A549 (cell line): Measurements from ENCODE around the gene UVRAG. TPM values are rescaled to one million over a fixed set of nuclear protein-coding genes. Genes with fewer than 3 reads are reported as not detected.

Source experiments
- ATAC-seq, 2 experiments: fragments of 200-7000 bp in 1 of 2; fragments of >200 bp in 1 of 2; cut with Nextera tagmentation in 1 of 2; cut with Tn5 transposase in 1 of 2; 3 replicates each; pipeline versions ENCODE4 v1.8.0 to v1.9.1; 2018 to 2020; ENCODE audit warnings: mild to moderate bottlenecking in 1 of 2, moderate library complexity in 1 of 2
- CTCF ChIA-PET: fragments of 300-600 bp; sonication (Branson Sonifier 250); formaldehyde crosslinking; extraction: SDS; loops from one replicate; lab custom pipeline; 2021; ENCODE audit warnings: antibody characterized with exemption, inconsistent platforms; lab: Yijun Ruan, JAX
- POLR2A ChIA-PET: fragments of 350-600 bp; formaldehyde crosslinking; extraction: SDS; loops from one replicate; lab custom pipeline; 2021; ENCODE audit warnings: antibody characterized with exemption, inconsistent platforms; lab: Yijun Ruan, JAX
- DNase-seq, 2 experiments: peaks; one replicate each; pipeline versions ENCODE4 v3.0.0 to v3.0.0-alpha.2; 2011 to 2016; ENCODE audit warnings: low read depth in 1 of 2, low spot score in 1 of 2
- FAIRE-seq: peaks from 2 replicates; lab custom pipeline; 2011; peaks lifted over from hg19 to GRCh38; lab: Jason Lieb, UNC
- H3K27ac ChIP-seq, 2 experiments: fragments of >200 bp; sonication (Bioruptor Twin); formaldehyde crosslinking; 3 replicates each; pipeline ENCODE4 v1.5.1; 2016 to 2017
- H3K4me1 ChIP-seq: fragments of >200 bp; sonication (Bioruptor Twin); formaldehyde crosslinking; 3 replicates; pipeline ENCODE4 v1.6.1; 2016
- H3K4me2 ChIP-seq: fragments of >200 bp; sonication (Bioruptor Twin); formaldehyde crosslinking; 3 replicates; pipeline ENCODE4 v1.6.1; 2016
- H3K4me3 ChIP-seq: fragments of >200 bp; sonication (Bioruptor Twin); formaldehyde crosslinking; 3 replicates; pipeline ENCODE4 v1.5.1; 2016
- H3K9me3 ChIP-seq: fragments of >200 bp; sonication (Bioruptor Twin); formaldehyde crosslinking; 3 replicates; pipeline ENCODE4 v1.6.1; 2016
- CBX2 ChIP-seq: fragments of 200-600 bp; sonication (generic); IDR thresholded peaks from 2 replicates; pipeline ENCODE4 v1.6.1; 2016; ENCODE audit warnings: low read depth, mild to moderate bottlenecking, borderline replicate concordance
- FOSB ChIP-seq: fragments of 250-450 bp; sonication (Bioruptor Pico); IDR thresholded peaks from 2 replicates; pipeline ENCODE4 v1.5.0; 2020; ENCODE audit warnings: mild to moderate bottlenecking, moderate library complexity
- HOXA7 ChIP-seq: fragments of 250-450 bp; sonication (Bioruptor Pico); IDR thresholded peaks from 2 replicates; pipeline ENCODE4 v1.5.0; 2020; ENCODE audit warnings: mild to moderate bottlenecking, moderate library complexity
- JUN ChIP-seq, 2 experiments: fragments of >200 bp; sonication (Bioruptor Twin); formaldehyde crosslinking; IDR thresholded peaks; 2 replicates in 1 of 2; 3 replicates in 1 of 2; pipeline ENCODE4 v1.6.1; 2016 to 2017
- JUNB ChIP-seq: fragments of >200 bp; sonication (Bioruptor Twin); formaldehyde crosslinking; IDR thresholded peaks from 2 replicates; pipeline ENCODE4 v1.6.1; 2016
- KDM5A ChIP-seq: fragments of 200-600 bp; sonication (generic); IDR thresholded peaks from 2 replicates; pipeline ENCODE4 v1.6.1; 2016; ENCODE audit warnings: antibody characterized with exemption, mild to moderate bottlenecking
- MAFK ChIP-seq: fragments of 450-650 bp; IDR thresholded peaks from 2 replicates; pipeline ENCODE4 v1.6.1; 2014; ENCODE audit not compliant: partially characterized antibody
- MYC ChIP-seq: IDR thresholded peaks from 2 replicates; pipeline ENCODE4 v1.6.1; 2012; ENCODE audit warnings: mild to moderate bottlenecking, inconsistent platforms, low read length, improper control_type of control experiment, borderline replicate concordance
- PBX3 ChIP-seq: IDR thresholded peaks from 2 replicates; pipeline ENCODE4 v1.6.1; 2012
- PHF8 ChIP-seq: fragments of 200-600 bp; sonication (generic); IDR thresholded peaks from 2 replicates; pipeline ENCODE4 v1.6.1; 2016; ENCODE audit warnings: low read depth, mild to moderate bottlenecking, antibody characterized with exemption, moderate library complexity, borderline replicate concordance
- POLR2A ChIP-seq: IDR thresholded peaks from 2 replicates; pipeline ENCODE4 v1.6.1; 2012; ENCODE audit warnings: mild to moderate bottlenecking, low read length
- POLR2AphosphoS2 ChIP-seq: conservative IDR thresholded peaks from 2 replicates; pipeline ENCODE4 v1.6.1; 2012; ENCODE audit warnings: low read length, improper control_type of control experiment, inconsistent platforms
- SMC3 ChIP-seq: fragments of >200 bp; sonication (Bioruptor Twin); formaldehyde crosslinking; IDR thresholded peaks from 3 replicates; pipeline ENCODE4 v1.6.1; 2018; ENCODE audit warnings: inconsistent platforms
- SREBF2 ChIP-seq: fragments of 450-650 bp; IDR thresholded peaks from 2 replicates; pipeline ENCODE4 v1.6.1; 2014; ENCODE audit warnings: mild to moderate bottlenecking, moderate library complexity
- ZFP36 ChIP-seq: fragments of 450-650 bp; IDR thresholded peaks from 2 replicates; pipeline ENCODE4 v1.6.1; 2014; ENCODE audit warnings: borderline replicate concordance; ENCODE audit not compliant: partially characterized antibody
- ZNF302 ChIP-seq: fragments of 250-450 bp; sonication (Bioruptor Pico); IDR thresholded peaks from 2 replicates; pipeline ENCODE4 v1.9.0; 2021; ENCODE audit warnings: inconsistent platforms, mild to moderate bottlenecking, moderate library complexity
- WGBS: methylation state at CpG from one replicate; pipeline ENCODE4 v1.1.6; 2017; ENCODE audit errors: missing lambda C conversion rate; 5-methylcytosine and 5-hydroxymethylcytosine counted together
- polyA plus RNA-seq, 4 experiments: library from polyadenylated mRNA; depleted of rRNA in 3 of 4; stranded (reverse); fragments of >200 nt; fragmentation: RNase III in 1 of 4; extraction: RNeasy Plus Mini Kit Qiagen cat#74134 plus additional on column Dnase treatment in 1 of 4; gene quantifications; 2 replicates in 3 of 4; 3 replicates in 1 of 4; pipeline ENCODE4 v1.2.3, GENCODE V29; 2011 to 2017
- TF ChIP-seq, protein P1 (sequence below): fragments of 150-350 bp; IDR thresholded peaks from 2 replicates; pipeline ENCODE4 v1.6.1; 2014; ENCODE audit warnings: low read depth, mild to moderate bottlenecking, low read length
- TF ChIP-seq, protein P2 (sequence below): fragments of 200-600 bp; sonication (generic); IDR thresholded peaks from 2 replicates; pipeline ENCODE4 v1.6.1; 2016; ENCODE audit warnings: antibody characterized with exemption, mild to moderate bottlenecking, moderate library complexity
- TF ChIP-seq, protein P3 (sequence below): IDR thresholded peaks from 2 replicates; pipeline ENCODE4 v1.6.1; 2012

Gene UVRAG
- polyA plus RNA-seq, 2 of the 4 experiments (the other 2 are of a cell fraction): 6.1 to 14.1 TPM

GRCh38 chr11:76158394-76159302 is 343.6 kb downstream of the UVRAG start:
- POLR2A ChIA-PET: no interaction called here
- WGBS: 79% methylated on average over 23 of the region's 24 CpGs

DNA sequence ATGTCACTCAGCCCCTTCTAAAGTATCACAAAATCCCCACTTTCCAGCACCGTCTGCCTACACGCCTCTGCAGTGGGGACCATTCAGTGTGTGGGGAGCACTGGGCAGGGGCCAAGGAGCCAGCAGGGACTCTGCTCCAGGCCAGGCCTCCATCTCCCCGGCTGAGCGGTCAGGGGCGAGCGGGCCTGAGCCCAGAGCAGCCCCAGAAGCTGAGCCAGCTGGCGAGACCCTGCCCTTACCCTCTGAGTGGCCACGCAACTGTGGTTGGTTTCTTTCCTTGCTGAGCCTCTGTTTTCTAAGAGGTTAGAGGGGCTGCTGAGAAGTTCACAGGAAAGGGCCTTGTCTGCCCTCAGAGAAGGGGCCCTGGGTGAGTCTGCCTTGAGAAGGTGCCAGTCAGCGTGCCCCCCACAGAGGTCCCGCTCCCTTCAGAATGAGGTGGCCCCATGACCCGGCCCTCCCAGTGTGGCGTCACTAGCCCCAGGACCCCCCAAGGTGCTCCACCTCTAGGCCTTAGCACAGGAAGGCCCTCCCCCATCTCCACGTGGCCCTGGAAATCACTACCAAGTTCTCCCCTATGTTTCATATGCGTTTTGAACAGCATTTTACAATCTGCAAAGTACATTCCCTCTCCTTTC is 344.4 kb downstream of the UVRAG start:
- TF ChIP-seq JUN (IDR thresholded peaks at IDR 0.05) (no peak), SMC3 (no peak), POLR2AphosphoS2 (no peak), ZNF302 (no peak), ZFP36 (no peak), FOSB (CRISPR knock-in tag) (no peak), SREBF2 (no peak), PHF8 (no peak), MYC (no peak), MAFK (no peak), JUNB (no peak), POLR2A (no peak), CBX2 (no peak), HOXA7 (CRISPR knock-in tag) (no peak), KDM5A (no peak)
- TF ChIP-seq, protein P1, sequence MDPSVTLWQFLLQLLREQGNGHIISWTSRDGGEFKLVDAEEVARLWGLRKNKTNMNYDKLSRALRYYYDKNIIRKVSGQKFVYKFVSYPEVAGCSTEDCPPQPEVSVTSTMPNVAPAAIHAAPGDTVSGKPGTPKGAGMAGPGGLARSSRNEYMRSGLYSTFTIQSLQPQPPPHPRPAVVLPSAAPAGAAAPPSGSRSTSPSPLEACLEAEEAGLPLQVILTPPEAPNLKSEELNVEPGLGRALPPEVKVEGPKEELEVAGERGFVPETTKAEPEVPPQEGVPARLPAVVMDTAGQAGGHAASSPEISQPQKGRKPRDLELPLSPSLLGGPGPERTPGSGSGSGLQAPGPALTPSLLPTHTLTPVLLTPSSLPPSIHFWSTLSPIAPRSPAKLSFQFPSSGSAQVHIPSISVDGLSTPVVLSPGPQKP: no peak
- TF ChIP-seq, protein P2, sequence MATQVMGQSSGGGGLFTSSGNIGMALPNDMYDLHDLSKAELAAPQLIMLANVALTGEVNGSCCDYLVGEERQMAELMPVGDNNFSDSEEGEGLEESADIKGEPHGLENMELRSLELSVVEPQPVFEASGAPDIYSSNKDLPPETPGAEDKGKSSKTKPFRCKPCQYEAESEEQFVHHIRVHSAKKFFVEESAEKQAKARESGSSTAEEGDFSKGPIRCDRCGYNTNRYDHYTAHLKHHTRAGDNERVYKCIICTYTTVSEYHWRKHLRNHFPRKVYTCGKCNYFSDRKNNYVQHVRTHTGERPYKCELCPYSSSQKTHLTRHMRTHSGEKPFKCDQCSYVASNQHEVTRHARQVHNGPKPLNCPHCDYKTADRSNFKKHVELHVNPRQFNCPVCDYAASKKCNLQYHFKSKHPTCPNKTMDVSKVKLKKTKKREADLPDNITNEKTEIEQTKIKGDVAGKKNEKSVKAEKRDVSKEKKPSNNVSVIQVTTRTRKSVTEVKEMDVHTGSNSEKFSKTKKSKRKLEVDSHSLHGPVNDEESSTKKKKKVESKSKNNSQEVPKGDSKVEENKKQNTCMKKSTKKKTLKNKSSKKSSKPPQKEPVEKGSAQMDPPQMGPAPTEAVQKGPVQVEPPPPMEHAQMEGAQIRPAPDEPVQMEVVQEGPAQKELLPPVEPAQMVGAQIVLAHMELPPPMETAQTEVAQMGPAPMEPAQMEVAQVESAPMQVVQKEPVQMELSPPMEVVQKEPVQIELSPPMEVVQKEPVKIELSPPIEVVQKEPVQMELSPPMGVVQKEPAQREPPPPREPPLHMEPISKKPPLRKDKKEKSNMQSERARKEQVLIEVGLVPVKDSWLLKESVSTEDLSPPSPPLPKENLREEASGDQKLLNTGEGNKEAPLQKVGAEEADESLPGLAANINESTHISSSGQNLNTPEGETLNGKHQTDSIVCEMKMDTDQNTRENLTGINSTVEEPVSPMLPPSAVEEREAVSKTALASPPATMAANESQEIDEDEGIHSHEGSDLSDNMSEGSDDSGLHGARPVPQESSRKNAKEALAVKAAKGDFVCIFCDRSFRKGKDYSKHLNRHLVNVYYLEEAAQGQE: no peak
- TF ChIP-seq, protein P3, sequence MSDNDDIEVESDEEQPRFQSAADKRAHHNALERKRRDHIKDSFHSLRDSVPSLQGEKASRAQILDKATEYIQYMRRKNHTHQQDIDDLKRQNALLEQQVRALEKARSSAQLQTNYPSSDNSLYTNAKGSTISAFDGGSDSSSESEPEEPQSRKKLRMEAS: no peak
- Histone ChIP-seq H3K9me3 (no peaks in the 10 kb centered on the region), H3K4me3 (no peak overlapping the region), H3K27ac (no peak overlapping the region), H3K4me2 (no peak overlapping the region), H3K4me1 (no peaks in the 10 kb centered on the region)
- CTCF ChIA-PET: interaction anchor here (1.9 kb wide), 1 partner anchor 262 kb away, joined by 10 read pairs; no protein-coding TSS in a partner anchor
- FAIRE-seq: no peak
- DNase-seq: no peak
- WGBS: 69% methylated on average over 12 of the region's 14 CpGs
- ATAC-seq: no peak
- POLR2A ChIA-PET: no interaction called here

More at GRCh38 chr11:76158394-76159302, 343.6 kb downstream of the UVRAG start:
- H3K4me1 ChIP-seq: no peaks in the 10 kb centered on the region
- H3K27ac ChIP-seq: no peak overlapping the region
- no peak for DNase-seq
- no peaks in the 10 kb centered on the region for H3K9me3 ChIP-seq
- H3K4me3 ChIP-seq: no peak overlapping the region
- H3K4me2 ChIP-seq: no peak overlapping the region
- ATAC-seq: no peak
- no peak for TF ChIP-seq PBX3
- TF ChIP-seq ZFP36: peak; percentile 12
- TF ChIP-seq, all 56 proteins: peak for 1
- CTCF ChIA-PET: interaction anchor here (1.9 kb wide), 1 partner anchor 261 kb away, joined by 10 read pairs; no protein-coding TSS in a partner anchor
- no peak for FAIRE-seq
